Measurements from ENCODE around the gene IPO9. TPM values are rescaled to one million over a fixed set of nuclear protein-coding genes. Genes with fewer than 3 reads are reported as not detected.
"Not testable (repeated sequence)": the region's sequence is repeated elsewhere in the genome, so short reads cannot be mapped to it uniquely, and the experiment has no call there.

IPO9 gene
- total RNA-seq, 2 experiments from 2014 or later = 50.4 to 51.2 TPM

DNA sequence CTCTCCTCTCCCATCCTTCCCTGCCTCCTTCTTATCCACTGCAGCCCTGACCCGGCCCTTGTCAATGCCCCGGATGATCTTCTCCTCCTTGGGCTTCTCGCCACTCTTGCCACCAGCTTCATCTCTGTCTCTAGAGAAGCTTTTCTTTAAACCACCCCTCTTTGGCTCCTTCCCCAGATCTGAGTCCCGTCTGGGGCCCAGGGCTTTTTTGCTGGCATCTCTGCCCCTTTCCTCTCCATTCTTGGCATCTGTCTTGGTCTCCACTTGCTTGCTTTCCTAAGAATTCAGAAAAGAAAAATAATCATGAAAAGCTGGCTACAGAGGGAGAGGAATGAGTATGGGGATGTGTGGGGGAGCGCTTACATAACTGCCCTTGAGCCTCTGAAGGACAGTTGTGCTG is 71.5 kb downstream of the IPO9 start:
- Mint-ChIP-seq H3K27me3 (peaks cover 14% of the 10 kb centered on the region), H3K27ac (no peak overlapping the region), H3K9me3 (no peaks in the 10 kb centered on the region), H3K4me3 (no peak overlapping the region), H3K4me1 (peaks cover 14% of the 10 kb centered on the region), H3K36me3 (no peaks in the 10 kb centered on the region)
- ATAC-seq (ENCODE audit: low read depth) (no peak), DNase-seq (no peak)
- POLR2A ChIA-PET = no interaction called here

DNA sequence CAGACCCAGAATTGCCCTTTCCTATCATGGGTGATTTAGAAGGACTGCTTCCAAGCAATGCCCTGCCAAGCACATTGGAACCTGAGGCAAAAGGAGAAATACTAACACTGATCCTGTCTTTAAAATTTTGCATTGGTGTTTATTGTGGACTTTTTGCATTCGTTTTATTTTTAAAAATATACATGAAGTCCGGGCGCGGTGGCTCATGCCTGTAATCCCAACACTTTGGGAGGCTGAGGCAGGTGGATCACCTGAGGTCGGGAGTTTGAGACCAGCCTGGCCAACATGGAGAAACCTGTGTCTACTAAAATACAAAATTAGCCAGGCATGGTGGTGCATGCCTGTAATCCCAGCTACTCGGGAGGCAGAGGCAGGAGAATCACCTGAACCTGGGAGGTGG is 72.1 kb downstream of the IPO9 start:
- POLR2A ChIA-PET; DNase-seq; H3K27ac Mint-ChIP-seq; H3K36me3 Mint-ChIP-seq; H3K4me3 Mint-ChIP-seq; ATAC-seq (ENCODE audit: low read depth); H3K9me3 Mint-ChIP-seq: not testable (repeated sequence)
- H3K4me1 Mint-ChIP-seq = peaks cover 16% of the 10 kb centered on the region
- H3K27me3 Mint-ChIP-seq = peaks cover 14% of the 10 kb centered on the region

DNA sequence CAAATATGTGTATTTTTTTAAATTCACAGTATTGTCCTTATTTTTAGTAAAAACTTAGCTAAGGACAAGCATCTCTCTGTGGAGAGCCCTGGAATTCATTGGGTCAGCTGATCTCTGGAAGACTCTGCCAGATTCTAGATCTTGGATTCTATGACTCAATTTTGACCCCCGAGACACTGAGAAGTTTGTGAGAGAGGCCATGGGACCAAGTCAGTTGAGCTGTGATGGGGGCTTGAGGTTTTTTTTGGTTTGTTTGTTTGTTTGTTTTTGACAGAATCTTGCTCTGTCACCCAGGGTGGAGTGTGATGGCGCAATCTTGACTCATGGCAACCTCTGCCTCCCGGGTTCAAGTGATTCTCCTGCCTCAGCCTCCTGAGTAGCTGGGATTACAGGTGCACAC is 73.2 kb downstream of the IPO9 start:
- Mint-ChIP-seq H3K27me3 (peaks cover 14% of the 10 kb centered on the region), H3K36me3 (no peaks in the 10 kb centered on the region), H3K27ac (no peak overlapping the region), H3K9me3 (no peaks in the 10 kb centered on the region), H3K4me1 (peaks cover 11% of the 10 kb centered on the region), H3K4me3 (no peak overlapping the region)
- ATAC-seq (ENCODE audit: low read depth) = no peak
- POLR2A ChIA-PET = interaction anchor here (1.1 kb wide), 1 partner anchor 14 kb away, joined by 3 read pairs; the partner anchor contains the start of gene SHISA4
- no peak for DNase-seq

DNA sequence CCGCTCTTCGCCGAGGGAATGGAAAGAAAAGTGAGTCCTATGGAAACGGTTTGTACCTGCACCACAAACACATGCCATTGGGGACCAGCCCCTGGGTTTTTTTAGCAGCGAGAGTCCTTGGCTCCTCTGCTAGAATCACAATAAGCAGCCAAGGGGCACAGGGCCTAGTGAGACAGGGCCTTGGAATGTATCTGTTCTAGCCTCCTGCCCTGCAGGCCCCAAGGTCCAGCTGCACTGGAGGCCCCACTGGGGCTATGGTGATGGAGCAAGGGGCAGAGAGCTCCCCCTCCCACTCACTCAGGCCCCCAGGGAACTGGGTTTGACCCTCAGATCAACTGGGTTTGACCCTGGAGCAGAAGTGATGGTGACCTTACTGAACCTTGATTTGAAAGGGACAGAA is 74.2 kb downstream of the IPO9 start:
- Mint-ChIP-seq H3K4me1 (peaks cover 11% of the 10 kb centered on the region), H3K9me3 (no peaks in the 10 kb centered on the region), H3K27ac (no peak overlapping the region), H3K4me3 (no peak overlapping the region), H3K27me3 (peaks cover 14% of the 10 kb centered on the region), H3K36me3 (no peaks in the 10 kb centered on the region)
- POLR2A ChIA-PET = no interaction called here
- ATAC-seq (ENCODE audit: low read depth) = no peak
- DNase-seq = no peak

DNA sequence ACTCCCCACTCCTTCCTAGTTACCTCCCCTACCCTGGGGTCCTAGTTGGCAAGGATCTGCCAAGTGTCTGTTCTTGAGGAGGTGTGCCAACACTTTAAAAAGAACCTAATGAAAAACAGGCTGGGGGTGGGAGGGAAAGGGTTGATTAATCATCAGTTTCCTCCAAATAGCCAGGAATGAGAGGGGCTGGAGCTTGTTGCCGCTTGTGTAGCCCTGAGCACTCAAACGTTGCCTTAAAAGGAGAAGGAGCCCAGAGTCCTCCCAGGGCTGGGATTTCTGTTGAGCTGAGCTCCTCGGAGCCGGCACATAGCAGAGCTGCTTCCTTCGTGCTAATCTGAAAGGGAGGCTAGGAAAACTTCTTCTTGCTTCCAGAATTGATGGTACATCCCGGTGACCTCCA is 75.6 kb downstream of the IPO9 start:
- no peak for ATAC-seq (ENCODE audit: low read depth)
- H3K4me3 Mint-ChIP-seq = no peak overlapping the region
- POLR2A ChIA-PET = no interaction called here
- DNase-seq = no peak
- H3K36me3 Mint-ChIP-seq = no peaks in the 10 kb centered on the region
- peaks cover 17% of the 10 kb centered on the region for H3K27me3 Mint-ChIP-seq
- no peaks in the 10 kb centered on the region for H3K9me3 Mint-ChIP-seq
- H3K27ac Mint-ChIP-seq = no peak overlapping the region
- peaks cover 11% of the 10 kb centered on the region for H3K4me1 Mint-ChIP-seq

DNA sequence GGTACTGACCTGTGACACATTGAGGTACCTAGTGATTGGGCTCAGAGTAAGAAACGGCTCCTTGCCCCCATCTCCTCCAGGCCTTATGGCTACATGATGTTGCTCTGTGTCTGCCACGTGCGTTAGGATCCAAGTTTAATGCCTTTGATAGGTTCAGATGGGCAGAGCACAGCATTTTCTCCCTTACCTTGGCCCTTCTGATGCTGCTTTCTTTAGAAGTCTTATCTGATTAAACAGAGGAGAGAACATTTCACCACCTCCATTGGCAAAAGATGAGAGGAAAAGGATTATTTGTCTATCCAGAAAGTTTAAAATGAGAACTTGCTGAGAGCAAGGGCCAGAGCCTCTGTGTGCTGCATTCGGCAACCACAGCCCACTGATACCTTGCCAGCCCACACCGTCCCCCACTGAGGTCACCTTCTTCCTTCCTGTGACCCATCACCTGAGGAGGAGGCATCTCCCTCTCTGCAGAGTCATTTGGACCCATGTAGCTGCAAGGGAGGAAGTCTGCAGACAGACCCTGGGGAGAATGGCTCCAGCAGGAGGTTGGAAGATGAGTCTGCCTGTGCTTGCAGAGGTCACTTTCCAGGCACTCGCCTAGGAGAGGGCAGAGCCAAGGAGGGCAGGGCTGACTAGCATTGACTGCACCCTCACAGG is 76.4 kb downstream of the IPO9 start:
- POLR2A ChIA-PET = no interaction called here
- Mint-ChIP-seq H3K27me3 (peaks cover 18% of the 10 kb centered on the region), H3K4me3 (no peak overlapping the region), H3K27ac (no peak overlapping the region), H3K9me3 (no peaks in the 10 kb centered on the region), H3K4me1 (peaks cover 11% of the 10 kb centered on the region), H3K36me3 (no peaks in the 10 kb centered on the region)
- ATAC-seq (ENCODE audit: low read depth) (peak; percentile 66), DNase-seq (peak; percentile 37)

DNA sequence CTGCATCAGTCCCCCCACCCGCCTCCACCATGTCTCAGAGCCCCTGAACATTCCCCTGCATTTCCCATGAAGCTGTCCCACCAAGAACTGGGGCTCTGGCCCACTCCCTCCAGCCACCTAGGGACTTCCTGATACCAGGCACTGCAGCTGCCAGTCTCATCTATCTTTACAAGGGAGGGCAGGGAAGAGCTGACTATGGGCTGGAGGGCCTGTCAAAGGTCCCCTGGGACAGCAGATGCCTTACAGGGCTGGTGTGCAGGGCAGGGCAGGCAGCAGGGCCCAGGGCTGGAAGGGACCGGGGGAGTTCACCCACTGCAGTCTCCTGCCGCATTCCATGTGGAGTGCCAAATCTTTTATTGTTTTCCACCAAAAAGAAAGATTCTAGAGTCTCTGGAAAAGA is 77.4 kb downstream of the IPO9 start:
- no peak overlapping the region for H3K4me3 Mint-ChIP-seq
- POLR2A ChIA-PET = no interaction called here

DNA sequence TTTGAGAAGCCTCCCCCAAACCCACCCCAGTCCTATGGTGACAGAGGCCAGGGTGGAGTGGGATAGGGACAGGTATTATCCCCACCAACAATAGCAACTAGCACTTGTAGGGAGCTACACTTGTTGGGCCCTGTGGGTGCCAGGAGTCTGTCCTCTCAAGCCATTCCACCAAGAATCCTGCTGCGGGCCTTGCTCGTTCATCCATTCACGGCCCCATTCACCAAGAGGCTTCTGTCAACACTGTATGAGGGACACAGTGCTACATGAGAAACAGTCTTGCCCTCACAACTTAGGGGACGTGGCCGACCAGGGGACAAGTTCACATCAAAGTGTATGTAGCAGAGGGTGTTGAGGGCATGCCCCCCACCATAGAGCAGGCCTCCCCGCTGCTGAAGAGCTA is 78.7 kb downstream of the IPO9 start:
- POLR2A ChIA-PET = no interaction called here
- Mint-ChIP-seq H3K9me3 (no peaks in the 10 kb centered on the region), H3K36me3 (no peaks in the 10 kb centered on the region), H3K4me3 (no peak overlapping the region), H3K27ac (no peak overlapping the region), H3K4me1 (peaks cover 11% of the 10 kb centered on the region), H3K27me3 (peaks cover 18% of the 10 kb centered on the region)
- ATAC-seq (ENCODE audit: low read depth) = no peak
- DNase-seq = no peak

More for the DNA sequence above, 77.4 kb downstream of the IPO9 start:
- Mint-ChIP-seq H3K36me3 (no peaks in the 10 kb centered on the region), H3K27ac (no peak overlapping the region), H3K9me3 (no peaks in the 10 kb centered on the region), H3K4me1 (peaks cover 11% of the 10 kb centered on the region), H3K27me3 (peaks cover 18% of the 10 kb centered on the region)
- no peak for DNase-seq
- ATAC-seq (ENCODE audit: low read depth) = no peak

DNA sequence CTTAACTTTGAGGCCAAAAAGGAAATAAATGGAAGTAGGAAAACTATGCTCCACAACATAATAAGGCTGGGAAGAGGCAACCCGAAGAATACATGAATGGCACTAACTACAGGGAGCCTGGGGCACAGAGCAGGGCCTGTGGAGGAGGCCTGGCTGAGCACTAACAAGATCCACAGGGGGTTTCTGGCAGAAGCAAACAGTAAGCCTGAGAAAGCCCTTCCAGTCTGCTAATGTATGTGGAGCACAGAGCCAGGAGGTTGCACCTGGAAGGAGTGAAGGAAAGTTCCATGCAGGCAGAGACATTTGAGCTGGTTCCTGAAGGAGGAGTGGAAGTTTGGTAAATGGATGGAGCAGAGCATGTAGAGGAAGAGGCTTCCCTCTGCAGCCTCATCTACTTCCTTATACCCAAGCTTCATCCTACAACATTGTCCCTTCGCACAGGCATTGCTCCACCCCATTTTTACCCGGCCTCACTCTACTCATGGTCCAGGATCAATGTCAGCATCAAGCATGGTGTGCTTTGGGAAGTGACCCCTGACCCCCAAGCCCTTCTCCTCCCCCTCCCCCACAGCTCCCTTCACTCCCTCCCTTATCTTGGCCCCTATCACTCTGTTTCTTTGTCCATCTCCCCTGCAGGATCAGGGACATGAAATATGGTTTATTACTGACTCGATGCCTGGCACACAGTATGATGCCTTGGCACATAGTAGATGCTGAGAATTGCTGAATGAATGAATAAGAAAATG is 83.0 kb downstream of the IPO9 start:
- Mint-ChIP-seq H3K27me3 (peaks cover 14% of the 10 kb centered on the region), H3K9me3 (no peaks in the 10 kb centered on the region)

DNA sequence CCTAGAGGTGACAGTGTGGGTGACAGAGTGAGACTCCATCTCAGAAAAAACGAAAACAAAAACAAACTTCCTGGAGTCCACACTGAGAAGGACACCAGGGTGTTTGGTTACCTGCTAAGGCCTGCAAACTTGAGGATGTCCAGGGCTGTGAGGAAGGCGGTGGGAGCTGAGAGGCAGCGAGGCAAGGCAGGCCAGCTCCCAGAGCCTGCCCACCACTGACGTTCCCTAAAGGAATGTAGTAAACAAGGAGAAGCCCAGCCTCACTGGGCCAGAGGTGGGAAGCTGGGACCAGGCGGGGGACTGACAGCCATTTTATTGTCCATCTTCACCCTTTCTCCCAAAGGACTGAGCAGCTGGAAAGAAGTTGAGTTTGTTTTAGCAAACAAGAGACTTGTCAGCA is 83.9 kb downstream of the IPO9 start:
- Mint-ChIP-seq H3K4me3 (no peak overlapping the region), H3K9me3 (no peaks in the 10 kb centered on the region), H3K27ac (no peak overlapping the region), H3K36me3 (no peaks in the 10 kb centered on the region), H3K27me3 (peaks cover 14% of the 10 kb centered on the region), H3K4me1 (peaks cover 2% of the 10 kb centered on the region)
- POLR2A ChIA-PET = no interaction called here
- ATAC-seq (ENCODE audit: low read depth) (no peak), DNase-seq (no peak)

More for the DNA sequence above, 83.0 kb downstream of the IPO9 start:
- DNase-seq (no peak), ATAC-seq (ENCODE audit: low read depth) (no peak)
- Mint-ChIP-seq H3K27ac (no peak overlapping the region), H3K4me3 (no peak overlapping the region), H3K4me1 (peaks cover 2% of the 10 kb centered on the region), H3K36me3 (no peaks in the 10 kb centered on the region)
- POLR2A ChIA-PET = no interaction called here

DNA sequence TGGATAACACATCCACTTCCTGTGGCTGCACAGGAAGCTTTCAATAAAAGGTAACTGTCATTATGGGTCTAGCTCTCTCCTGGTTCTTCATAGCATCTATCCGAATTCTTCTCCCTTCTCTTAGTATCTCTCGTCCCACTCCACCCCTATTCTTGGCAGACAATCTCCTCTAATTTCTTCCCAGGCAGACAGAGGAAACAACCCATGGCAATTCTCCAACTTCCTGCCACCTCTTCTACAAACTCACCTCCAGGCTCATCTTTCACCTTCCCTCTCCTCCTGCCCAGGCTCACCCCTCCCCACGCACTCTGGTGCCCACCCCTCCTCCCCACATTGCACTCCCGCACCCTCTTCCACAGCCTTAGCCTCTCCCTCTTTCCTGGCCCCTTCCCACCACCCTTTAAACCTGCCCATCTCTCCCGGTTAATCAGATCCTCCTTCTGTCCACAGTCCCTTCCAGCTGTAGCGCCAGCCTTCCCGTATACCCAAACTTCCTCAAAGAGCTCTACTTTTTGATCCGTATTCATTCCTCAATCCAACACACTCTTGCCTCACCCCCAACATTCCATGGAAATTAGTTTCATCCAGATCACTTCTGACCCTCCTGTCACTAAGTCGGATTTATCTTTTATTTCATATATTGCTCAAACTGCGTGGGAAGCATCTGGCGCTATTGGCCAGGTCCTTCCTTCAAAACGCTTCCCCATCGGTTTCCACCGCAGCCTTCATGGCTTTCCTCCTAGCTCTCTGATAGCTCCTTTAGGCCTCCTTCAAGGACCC is 85.7 kb downstream of the IPO9 start:
- H3K36me3 Mint-ChIP-seq = no peaks in the 10 kb centered on the region
- DNase-seq (no peak), ATAC-seq (ENCODE audit: low read depth) (no peak)
- H3K4me3 Mint-ChIP-seq = no peak overlapping the region
- H3K4me1 Mint-ChIP-seq = peaks cover 2% of the 10 kb centered on the region
- peaks cover 19% of the 10 kb centered on the region for H3K27me3 Mint-ChIP-seq
- POLR2A ChIA-PET = no interaction called here
- H3K27ac Mint-ChIP-seq = no peak overlapping the region
- no peaks in the 10 kb centered on the region for H3K9me3 Mint-ChIP-seq

DNA sequence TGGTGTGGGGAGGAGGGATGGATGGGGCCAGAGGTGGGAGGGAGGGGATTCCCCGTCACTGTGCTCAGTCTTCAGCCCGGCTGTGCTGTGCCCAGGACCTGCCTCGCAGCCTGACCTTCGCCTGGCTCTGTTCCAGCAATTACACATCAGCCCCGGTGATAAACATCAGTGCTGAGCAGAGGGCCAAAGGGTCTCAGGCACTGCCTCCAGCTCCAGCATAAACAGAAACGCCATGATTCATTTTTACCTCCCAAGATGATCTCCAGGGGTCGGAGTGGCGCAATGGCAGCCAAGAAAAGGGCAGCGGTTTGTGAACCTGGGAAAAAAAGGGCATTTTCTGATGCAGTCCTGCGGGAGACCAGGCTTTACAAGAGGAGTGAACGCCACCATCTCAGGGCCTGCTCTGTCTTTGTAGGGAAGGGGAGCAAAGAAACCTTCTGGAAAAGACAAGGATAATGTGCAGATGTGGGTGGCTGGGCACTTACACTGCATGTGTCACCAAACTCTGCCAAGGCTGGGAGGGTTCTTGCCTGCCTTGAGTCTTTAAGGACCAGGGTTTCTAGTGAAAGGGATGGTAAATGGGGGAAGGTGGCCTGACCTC is 87.8 kb downstream of the IPO9 start:
- H3K27ac Mint-ChIP-seq = no peak overlapping the region
- H3K36me3 Mint-ChIP-seq = no peaks in the 10 kb centered on the region
- H3K27me3 Mint-ChIP-seq = peaks cover 14% of the 10 kb centered on the region
- peaks cover 2% of the 10 kb centered on the region for H3K4me1 Mint-ChIP-seq
- no peak overlapping the region for H3K4me3 Mint-ChIP-seq
- DNase-seq = no peak
- H3K9me3 Mint-ChIP-seq = no peaks in the 10 kb centered on the region
- POLR2A ChIA-PET = no interaction called here
- ATAC-seq (ENCODE audit: low read depth) = no peak

DNA sequence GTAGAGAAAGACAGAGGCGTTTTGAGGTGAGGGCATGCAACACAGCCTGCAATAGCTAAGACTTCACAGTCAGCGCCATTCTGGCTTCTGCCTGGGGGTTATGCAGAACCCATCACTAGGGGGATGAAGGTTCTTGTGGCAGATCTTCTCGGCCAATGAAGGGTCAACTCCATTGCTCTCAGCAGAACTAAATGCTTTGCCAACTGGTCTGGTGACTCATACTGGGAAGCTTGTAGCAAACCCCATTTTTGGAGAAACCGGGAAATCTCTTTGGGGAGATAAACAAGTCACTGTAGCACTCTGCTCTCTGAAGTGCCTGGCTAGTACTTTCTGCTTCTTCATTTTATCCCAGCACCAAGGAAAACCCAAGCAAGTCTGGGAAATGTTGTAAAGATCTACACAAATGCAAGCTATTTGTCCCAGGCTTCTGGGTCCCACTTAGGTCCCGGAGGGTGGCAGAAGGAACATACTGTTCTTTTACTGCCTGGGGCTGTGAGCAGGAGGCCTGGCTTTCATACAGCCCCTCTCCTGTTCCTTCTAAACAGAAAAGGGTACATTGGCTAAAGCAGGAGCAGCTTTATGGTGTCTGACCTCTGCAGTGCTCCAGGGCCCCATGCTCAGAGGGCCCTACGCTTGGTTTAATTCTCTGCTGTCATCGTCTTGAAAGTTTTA is 88.5 kb downstream of the IPO9 start:
- H3K9me3 Mint-ChIP-seq = no peaks in the 10 kb centered on the region
- DNase-seq (no peak), ATAC-seq (ENCODE audit: low read depth) (no peak)
- H3K4me1 Mint-ChIP-seq = peaks cover 2% of the 10 kb centered on the region
- no peak overlapping the region for H3K27ac Mint-ChIP-seq
- peaks cover 14% of the 10 kb centered on the region for H3K27me3 Mint-ChIP-seq
- H3K4me3 Mint-ChIP-seq = no peak overlapping the region
- POLR2A ChIA-PET = no interaction called here
- H3K36me3 Mint-ChIP-seq = no peaks in the 10 kb centered on the region

All from activated naive CD8-positive, alpha-beta T cell treated with anti-CD3 and anti-CD28 coated beads, Interleukin-2, amount 10 ng/mL, durations not matched to agents 7 days and 5 days (primary cell).